NB4 (cell line): Measurements from ENCODE around the gene GAS6.

Source experiments
- POLR2A ChIP-seq: IDR thresholded peaks from 2 replicates; pipeline ENCODE4 v1.6.1; 2011; ENCODE audit warnings: mild to moderate bottlenecking; ENCODE audit not compliant: insufficient read length; ENCODE audit errors: extremely low read depth
- TF ChIP-seq, protein P1 (sequence below): IDR thresholded peaks from one replicate; pipeline ENCODE4 v1.5.1; 2012; ENCODE audit warnings: low read depth, low read length
- TF ChIP-seq, protein P2 (sequence below): IDR thresholded peaks from 2 replicates; pipeline ENCODE4 v1.6.1; 2011; ENCODE audit warnings: low read depth, low read length

DNA sequence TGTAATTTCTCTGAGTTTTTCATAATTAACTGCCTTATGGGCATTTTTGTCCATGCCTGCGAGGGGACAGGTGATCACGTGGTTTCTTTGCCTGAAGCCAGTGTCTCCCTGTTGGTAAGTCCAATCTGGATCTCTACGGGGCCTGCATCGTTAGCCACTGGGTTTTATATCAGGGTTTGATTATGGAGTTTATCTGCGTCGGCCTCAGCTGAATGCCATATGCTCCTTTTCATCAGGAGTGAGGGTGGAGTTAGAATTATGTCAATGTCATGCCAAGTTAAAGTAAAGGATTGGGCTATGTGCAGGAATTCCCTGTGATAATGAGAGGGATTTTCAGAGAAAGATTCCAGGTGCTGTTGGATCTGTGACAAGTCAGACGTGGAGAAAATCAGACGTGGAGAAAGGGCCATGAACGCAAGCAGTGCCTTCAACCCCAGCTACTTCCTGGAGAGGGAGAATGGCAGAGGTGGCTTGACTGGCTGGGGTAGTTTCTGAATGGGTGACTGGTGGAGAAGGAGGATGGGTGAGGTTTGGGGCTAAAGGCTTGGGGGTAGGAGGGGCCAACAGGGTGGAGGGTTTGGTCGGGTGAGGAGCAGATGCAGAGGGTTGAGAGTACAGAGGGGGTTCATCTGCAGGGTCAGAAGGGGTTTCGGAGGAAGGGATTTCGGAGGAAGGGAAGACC is 80.5 kb downstream of the GAS6 start:
- TF ChIP-seq, protein P1, sequence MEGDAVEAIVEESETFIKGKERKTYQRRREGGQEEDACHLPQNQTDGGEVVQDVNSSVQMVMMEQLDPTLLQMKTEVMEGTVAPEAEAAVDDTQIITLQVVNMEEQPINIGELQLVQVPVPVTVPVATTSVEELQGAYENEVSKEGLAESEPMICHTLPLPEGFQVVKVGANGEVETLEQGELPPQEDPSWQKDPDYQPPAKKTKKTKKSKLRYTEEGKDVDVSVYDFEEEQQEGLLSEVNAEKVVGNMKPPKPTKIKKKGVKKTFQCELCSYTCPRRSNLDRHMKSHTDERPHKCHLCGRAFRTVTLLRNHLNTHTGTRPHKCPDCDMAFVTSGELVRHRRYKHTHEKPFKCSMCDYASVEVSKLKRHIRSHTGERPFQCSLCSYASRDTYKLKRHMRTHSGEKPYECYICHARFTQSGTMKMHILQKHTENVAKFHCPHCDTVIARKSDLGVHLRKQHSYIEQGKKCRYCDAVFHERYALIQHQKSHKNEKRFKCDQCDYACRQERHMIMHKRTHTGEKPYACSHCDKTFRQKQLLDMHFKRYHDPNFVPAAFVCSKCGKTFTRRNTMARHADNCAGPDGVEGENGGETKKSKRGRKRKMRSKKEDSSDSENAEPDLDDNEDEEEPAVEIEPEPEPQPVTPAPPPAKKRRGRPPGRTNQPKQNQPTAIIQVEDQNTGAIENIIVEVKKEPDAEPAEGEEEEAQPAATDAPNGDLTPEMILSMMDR: no peak
- TF ChIP-seq POLR2A: no peak
- TF ChIP-seq, protein P2, sequence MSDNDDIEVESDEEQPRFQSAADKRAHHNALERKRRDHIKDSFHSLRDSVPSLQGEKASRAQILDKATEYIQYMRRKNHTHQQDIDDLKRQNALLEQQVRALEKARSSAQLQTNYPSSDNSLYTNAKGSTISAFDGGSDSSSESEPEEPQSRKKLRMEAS: no peak
